Measurements from ENCODE around the gene EXD1. TPM values are rescaled to one million over a fixed set of nuclear protein-coding genes. Genes with fewer than 3 reads are reported as not detected.

The EXD1 gene
- total and polyA plus RNA-seq, 2 of the 13 experiments (the other 11 are each of a cell fraction or from before 2014, with no cell fraction given), result not detected

DNA sequence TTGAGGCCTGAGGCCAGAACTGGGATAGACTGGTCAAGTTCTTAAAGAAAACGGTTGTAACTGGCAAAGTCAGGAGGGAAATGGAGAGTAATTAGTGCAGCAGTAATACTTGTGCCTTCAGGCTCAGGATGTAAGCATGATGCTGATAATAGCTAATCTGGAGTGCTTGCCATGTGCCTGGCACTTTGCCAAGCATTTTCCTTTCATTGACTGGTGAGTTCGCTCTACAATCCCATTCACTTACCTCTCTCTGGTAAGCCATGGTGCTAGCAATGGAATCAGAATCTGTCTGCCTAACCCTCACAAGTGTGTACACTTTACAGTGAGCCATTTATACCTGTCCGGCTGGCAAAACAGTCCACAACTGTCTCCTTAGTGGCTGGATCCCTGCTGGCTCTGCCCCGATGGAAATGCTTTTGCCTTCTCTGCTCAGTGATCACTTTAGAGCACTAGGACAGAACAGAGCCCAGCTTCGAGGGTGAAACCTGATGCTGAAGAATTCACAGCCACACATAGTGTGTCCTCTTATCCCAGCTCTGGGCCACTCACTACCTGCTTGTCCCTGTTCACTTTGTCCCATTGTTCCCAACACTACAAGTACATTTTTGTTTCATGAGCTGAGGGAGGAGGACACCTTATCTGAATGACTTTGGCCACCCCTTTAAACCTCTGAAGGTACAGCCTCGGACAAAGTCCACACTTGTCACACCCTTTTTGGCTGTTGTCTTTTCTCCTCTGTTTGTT, 10.8 kb upstream of the EXD1 start (continued):
- TF ChIP-seq TP53 (CRISPR knock-in tag; conservative IDR thresholded peaks at IDR 0.05), result no peak
- TF ChIP-seq ZNF460 (CRISPR knock-in tag; IDR thresholded peaks at IDR 0.05; ENCODE audit: borderline replicate concordance), result no peak
- no peak for TF ChIP-seq ZFP36L2 (CRISPR knock-in tag; IDR thresholded peaks at IDR 0.05)
- no peak for TF ChIP-seq RARG (CRISPR knock-in tag; IDR thresholded peaks at IDR 0.05; ENCODE audit: low read depth)
- TF ChIP-seq PRDM10 (CRISPR knock-in tag; IDR thresholded peaks at IDR 0.05; ENCODE audit: low read depth), result peak; percentile 80; the same call in 1 of the 2 replicates
- TF ChIP-seq, protein P1, sequence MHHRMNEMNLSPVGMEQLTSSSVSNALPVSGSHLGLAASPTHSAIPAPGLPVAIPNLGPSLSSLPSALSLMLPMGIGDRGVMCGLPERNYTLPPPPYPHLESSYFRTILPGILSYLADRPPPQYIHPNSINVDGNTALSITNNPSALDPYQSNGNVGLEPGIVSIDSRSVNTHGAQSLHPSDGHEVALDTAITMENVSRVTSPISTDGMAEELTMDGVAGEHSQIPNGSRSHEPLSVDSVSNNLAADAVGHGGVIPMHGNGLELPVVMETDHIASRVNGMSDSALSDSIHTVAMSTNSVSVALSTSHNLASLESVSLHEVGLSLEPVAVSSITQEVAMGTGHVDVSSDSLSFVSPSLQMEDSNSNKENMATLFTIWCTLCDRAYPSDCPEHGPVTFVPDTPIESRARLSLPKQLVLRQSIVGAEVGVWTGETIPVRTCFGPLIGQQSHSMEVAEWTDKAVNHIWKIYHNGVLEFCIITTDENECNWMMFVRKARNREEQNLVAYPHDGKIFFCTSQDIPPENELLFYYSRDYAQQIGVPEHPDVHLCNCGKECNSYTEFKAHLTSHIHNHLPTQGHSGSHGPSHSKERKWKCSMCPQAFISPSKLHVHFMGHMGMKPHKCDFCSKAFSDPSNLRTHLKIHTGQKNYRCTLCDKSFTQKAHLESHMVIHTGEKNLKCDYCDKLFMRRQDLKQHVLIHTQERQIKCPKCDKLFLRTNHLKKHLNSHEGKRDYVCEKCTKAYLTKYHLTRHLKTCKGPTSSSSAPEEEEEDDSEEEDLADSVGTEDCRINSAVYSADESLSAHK (CRISPR knock-in tag; IDR thresholded peaks at IDR 0.05; ENCODE audit: borderline replicate concordance), result no peak
- TF ChIP-seq NRL (CRISPR knock-in tag; IDR thresholded peaks at IDR 0.05; ENCODE audit: borderline replicate concordance), result no peak
- TF ChIP-seq, protein P2, sequence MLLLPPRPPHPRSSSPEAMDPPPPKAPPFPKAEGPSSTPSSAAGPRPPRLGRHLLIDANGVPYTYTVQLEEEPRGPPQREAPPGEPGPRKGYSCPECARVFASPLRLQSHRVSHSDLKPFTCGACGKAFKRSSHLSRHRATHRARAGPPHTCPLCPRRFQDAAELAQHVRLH (CRISPR knock-in tag; IDR thresholded peaks at IDR 0.05; ENCODE audit: borderline replicate concordance, low read depth), result 0 out of 2 replicates have a peak, but pooled peaks have one; percentile 23
- TF ChIP-seq, protein P3, sequence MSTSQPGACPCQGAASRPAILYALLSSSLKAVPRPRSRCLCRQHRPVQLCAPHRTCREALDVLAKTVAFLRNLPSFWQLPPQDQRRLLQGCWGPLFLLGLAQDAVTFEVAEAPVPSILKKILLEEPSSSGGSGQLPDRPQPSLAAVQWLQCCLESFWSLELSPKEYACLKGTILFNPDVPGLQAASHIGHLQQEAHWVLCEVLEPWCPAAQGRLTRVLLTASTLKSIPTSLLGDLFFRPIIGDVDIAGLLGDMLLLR (CRISPR knock-in tag; IDR thresholded peaks at IDR 0.05), result no peak
- no peak for TF ChIP-seq HOXA5 (CRISPR knock-in tag; IDR thresholded peaks at IDR 0.05)
- TF ChIP-seq SNAPC4 (CRISPR knock-in tag; IDR thresholded peaks at IDR 0.05), result no peak
- TF ChIP-seq, protein P4, sequence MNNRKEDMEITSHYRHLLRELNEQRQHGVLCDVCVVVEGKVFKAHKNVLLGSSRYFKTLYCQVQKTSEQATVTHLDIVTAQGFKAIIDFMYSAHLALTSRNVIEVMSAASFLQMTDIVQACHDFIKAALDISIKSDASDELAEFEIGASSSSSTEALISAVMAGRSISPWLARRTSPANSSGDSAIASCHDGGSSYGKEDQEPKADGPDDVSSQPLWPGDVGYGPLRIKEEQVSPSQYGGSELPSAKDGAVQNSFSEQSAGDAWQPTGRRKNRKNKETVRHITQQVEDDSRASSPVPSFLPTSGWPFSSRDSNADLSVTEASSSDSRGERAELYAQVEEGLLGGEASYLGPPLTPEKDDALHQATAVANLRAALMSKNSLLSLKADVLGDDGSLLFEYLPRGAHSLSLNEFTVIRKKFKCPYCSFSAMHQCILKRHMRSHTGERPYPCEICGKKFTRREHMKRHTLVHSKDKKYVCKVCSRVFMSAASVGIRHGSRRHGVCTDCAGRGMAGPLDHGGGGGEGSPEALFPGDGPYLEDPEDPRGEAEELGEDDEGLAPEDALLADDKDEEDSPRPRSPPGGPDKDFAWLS (CRISPR knock-in tag; IDR thresholded peaks at IDR 0.05; ENCODE audit: borderline replicate concordance), result no peak

Data from HepG2 (cell line).